Natural killer cell (primary cell): Measurements from ENCODE around the gene SASH1. TPM values are rescaled to one million over a fixed set of nuclear protein-coding genes. Genes with fewer than 3 reads are reported as not detected.

Experiments used
- ATAC-seq, 3 donors: fragments of 150-1000 bp in 2 of 3; fragments of 200-7000 bp in 1 of 3; cut with Tn5 transposase; 1 replicate in 1 of 3; 2 replicates in 2 of 3; pipeline ENCODE4 v1.10.0; 2021; ENCODE audit warnings: mild to moderate bottlenecking in 2 of 3, moderate library complexity in 2 of 3
- DNase-seq, 2 donors: peaks; one replicate each; pipeline versions ENCODE4 v3.0.0 to v3.0.0-alpha.2; 2013 to 2021; ENCODE audit warnings: mixed read lengths in 1 of 2
- H3K27ac ChIP-seq: one replicate; pipeline ENCODE4 v1.5.1; 2013; ENCODE audit warnings: mild to moderate bottlenecking, low read length
- H3K27me3 ChIP-seq: one replicate; pipeline ENCODE4 v1.6.1; 2013; ENCODE audit warnings: low read length; ENCODE audit not compliant: control insufficient read depth, insufficient read depth
- H3K36me3 ChIP-seq: one replicate; pipeline ENCODE4 v1.6.1; 2013; ENCODE audit warnings: low read length; ENCODE audit not compliant: control insufficient read depth, insufficient read depth
- H3K4me1 ChIP-seq: one replicate; pipeline ENCODE4 v1.6.1; 2013; ENCODE audit warnings: low read length; ENCODE audit not compliant: control insufficient read depth, insufficient read depth
- H3K4me3 ChIP-seq: one replicate; pipeline ENCODE4 v1.5.1; 2013; ENCODE audit warnings: low read length
- H3K9me3 ChIP-seq: one replicate; pipeline ENCODE4 v1.6.1; 2013; ENCODE audit warnings: low read length; ENCODE audit not compliant: control insufficient read depth, insufficient read depth
- H3K27ac Mint-ChIP-seq, 2 donors: one replicate each; pipeline ENCODE4 v1.8.0; 2022; ENCODE audit warnings: mild to moderate bottlenecking in 2 of 2, mixed read lengths in 2 of 2, moderate library complexity in 1 of 2
- H3K27me3 Mint-ChIP-seq, 2 donors: one replicate each; pipeline ENCODE4 v1.8.0; 2022; ENCODE audit warnings: low read depth in 2 of 2, mixed read lengths in 2 of 2
- H3K36me3 Mint-ChIP-seq: one replicate; pipeline ENCODE4 v1.8.0; 2022; ENCODE audit warnings: mixed read lengths
- H3K4me1 Mint-ChIP-seq, 2 donors: one replicate each; pipeline ENCODE4 v1.8.0; 2022; ENCODE audit warnings: mixed read lengths in 2 of 2
- H3K4me3 Mint-ChIP-seq: one replicate; pipeline ENCODE4 v1.8.0; 2022; ENCODE audit warnings: mild to moderate bottlenecking, moderate library complexity, mixed read lengths
- H3K9me3 Mint-ChIP-seq, 2 donors: one replicate each; pipeline ENCODE4 v1.8.0; 2022; ENCODE audit warnings: mixed read lengths in 2 of 2
- CTCF ChIP-seq: fragments of 200-600 bp; IDR thresholded peaks from one replicate; pipeline ENCODE4 v1.8.0; 2022; ENCODE audit warnings: antibody characterized with exemption
- WGBS: methylation state at CpG from one replicate; pipeline ENCODE4 v1.1.7; 2013; ENCODE audit warnings: missing lambda C conversion rate; ENCODE audit not compliant: insufficient coverage; 5-methylcytosine and 5-hydroxymethylcytosine counted together
- intact Hi-C: fragments of 100-400 bp; cut with micrococcal nuclease; formaldehyde crosslinking; loops from one replicate; pipeline ENCODE4 v1.14.2; 2022
- total RNA-seq, 4 donors: library from RNA; stranded (reverse); fragments of 120-200 nt in 1 of 4; gene quantifications; one replicate each; pipeline versions ENCODE4 v1.2.3 to v1.2.4, GENCODE V29; 2013 to 2022

Gene SASH1
- total RNA-seq, 3 donors from 2014 or later (not counting 1 experiment from before 2014, with no cell fraction given): 0.63 to 6.2 (median 2.7) TPM

DNA sequence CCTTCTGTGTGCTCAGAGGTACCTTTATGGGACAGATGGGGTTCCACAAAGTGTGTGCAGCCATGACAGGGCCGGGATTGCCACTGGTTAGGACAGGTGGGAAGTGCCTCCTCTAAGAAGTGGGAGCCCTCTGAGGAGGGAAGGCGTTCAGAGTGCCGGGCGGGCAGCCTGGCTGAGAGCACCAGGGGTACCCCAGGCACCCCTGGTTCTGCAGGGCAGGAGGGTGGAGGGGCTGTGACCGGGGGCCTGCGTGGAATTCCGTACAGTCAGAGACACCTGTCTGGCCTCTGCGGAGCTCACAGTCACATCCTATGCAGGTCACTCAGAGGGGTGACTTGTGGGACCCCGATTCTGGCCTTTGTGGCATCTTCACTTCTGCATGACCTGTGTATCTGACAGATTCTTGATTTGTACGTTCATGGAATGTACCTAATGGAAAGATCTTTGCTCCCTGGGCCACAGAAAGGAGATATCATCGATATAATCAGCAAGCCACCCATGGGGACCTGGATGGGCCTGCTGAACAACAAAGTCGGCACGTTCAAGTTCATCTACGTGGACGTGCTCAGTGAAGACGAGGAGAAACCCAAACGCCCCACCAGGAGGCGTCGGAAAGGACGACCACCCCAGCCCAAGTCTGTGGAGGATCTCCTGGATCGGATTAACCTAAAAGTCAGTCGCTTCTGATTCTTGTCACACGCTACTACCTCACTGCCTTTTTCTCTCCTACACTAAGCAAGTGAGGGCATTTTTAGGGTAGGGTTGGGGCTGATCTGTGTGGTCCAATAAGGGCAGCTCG lies 190.9 kb downstream of the SASH1 start:
- Mint-ChIP-seq H3K27me3 (peaks cover 0 to 9% of the 10 kb centered on the region in 2 donors), H3K36me3 (no peaks in the 10 kb centered on the region), H3K4me1 (peaks cover 6 to 10% of the 10 kb centered on the region in 2 donors), H3K9me3 (no peaks in the 10 kb centered on the region), H3K4me3 (no peak overlapping the region), H3K27ac (no peak overlapping the region)
- WGBS: 92% methylated on average over 22 of the region's 24 CpGs
- Histone ChIP-seq H3K4me1 (no peaks in the 10 kb centered on the region), H3K27me3 (no peaks in the 10 kb centered on the region), H3K27ac (no peak overlapping the region), H3K36me3 (no peaks in the 10 kb centered on the region), H3K9me3 (no peaks in the 10 kb centered on the region), H3K4me3 (no peak overlapping the region)
- intact Hi-C loops: no loop called here
- no peak for ATAC-seq
- DNase-seq: no peak
- TF ChIP-seq CTCF: no peak

GRCh38 chr6:148534871-148535270 lies 192.2 kb downstream of the SASH1 start:
- Mint-ChIP-seq H3K27me3 (peaks cover 0 to 19% of the 10 kb centered on the region in 2 donors), H3K27ac (no peak overlapping the region), H3K9me3 (no peaks in the 10 kb centered on the region), H3K4me1 (peaks cover 10 to 14% of the 10 kb centered on the region in 2 donors), H3K4me3 (no peak overlapping the region), H3K36me3 (no peaks in the 10 kb centered on the region)
- no peak for TF ChIP-seq CTCF
- WGBS: 93% methylated on average over 6 of the region's 6 CpGs
- Histone ChIP-seq H3K27ac (no peak overlapping the region), H3K4me1 (no peaks in the 10 kb centered on the region), H3K36me3 (no peaks in the 10 kb centered on the region), H3K4me3 (no peak overlapping the region), H3K9me3 (no peaks in the 10 kb centered on the region), H3K27me3 (no peaks in the 10 kb centered on the region)
- DNase-seq (no peak), ATAC-seq (no peak)
- intact Hi-C loops: no loop called here

- Mint-ChIP-seq H3K27ac (no peak overlapping the region), H3K36me3 (no peaks in the 10 kb centered on the region), H3K27me3 (peaks cover 0 to 24% of the 10 kb centered on the region in 2 donors), H3K9me3 (no peaks in the 10 kb centered on the region), H3K4me3 (no peak overlapping the region), H3K4me1 (peaks cover 10 to 13% of the 10 kb centered on the region in 2 donors)
- no peaks in the 10 kb centered on the region for H3K4me1 ChIP-seq
- H3K9me3 ChIP-seq: no peaks in the 10 kb centered on the region
- DNase-seq (no peak), ATAC-seq (no peak)
- H3K36me3 ChIP-seq: no peaks in the 10 kb centered on the region
- 89% methylated on average over 7 of the region's 7 CpGs for WGBS
- H3K27ac ChIP-seq: no peak overlapping the region
- no peak for TF ChIP-seq CTCF
- intact Hi-C loops: no loop called here
- no peak overlapping the region for H3K4me3 ChIP-seq
- no peaks in the 10 kb centered on the region for H3K27me3 ChIP-seq
Observed at GRCh38 chr6:148535381-148535780, 192.7 kb downstream of the SASH1 start.

- no peak for DNase-seq
- no peak overlapping the region for H3K27ac ChIP-seq
- Mint-ChIP-seq H3K27me3 (peaks cover 0 to 30% of the 10 kb centered on the region in 2 donors), H3K4me1 (peaks cover 10 to 11% of the 10 kb centered on the region in 2 donors), H3K27ac (no peak overlapping the region), H3K9me3 (no peaks in the 10 kb centered on the region), H3K36me3 (no peaks in the 10 kb centered on the region), H3K4me3 (no peak overlapping the region)
- intact Hi-C loops: no loop called here
- no peaks in the 10 kb centered on the region for H3K36me3 ChIP-seq
- 97% methylated on average over 3 of the region's 3 CpGs for WGBS
- ATAC-seq: no peak
- no peak overlapping the region for H3K4me3 ChIP-seq
- H3K9me3 ChIP-seq: no peaks in the 10 kb centered on the region
- no peaks in the 10 kb centered on the region for H3K27me3 ChIP-seq
- no peak for TF ChIP-seq CTCF
- H3K4me1 ChIP-seq: no peaks in the 10 kb centered on the region
Observed at GRCh38 chr6:148535976-148536375, 193.3 kb downstream of the SASH1 start.
